Measurements from ENCODE around the gene SRGAP3. TPM values are rescaled to one million over a fixed set of nuclear protein-coding genes. Genes with fewer than 3 reads are reported as not detected.

Gene SRGAP3
- total RNA-seq, 1 experiment from 2014 or later, result 0.69 TPM

DNA sequence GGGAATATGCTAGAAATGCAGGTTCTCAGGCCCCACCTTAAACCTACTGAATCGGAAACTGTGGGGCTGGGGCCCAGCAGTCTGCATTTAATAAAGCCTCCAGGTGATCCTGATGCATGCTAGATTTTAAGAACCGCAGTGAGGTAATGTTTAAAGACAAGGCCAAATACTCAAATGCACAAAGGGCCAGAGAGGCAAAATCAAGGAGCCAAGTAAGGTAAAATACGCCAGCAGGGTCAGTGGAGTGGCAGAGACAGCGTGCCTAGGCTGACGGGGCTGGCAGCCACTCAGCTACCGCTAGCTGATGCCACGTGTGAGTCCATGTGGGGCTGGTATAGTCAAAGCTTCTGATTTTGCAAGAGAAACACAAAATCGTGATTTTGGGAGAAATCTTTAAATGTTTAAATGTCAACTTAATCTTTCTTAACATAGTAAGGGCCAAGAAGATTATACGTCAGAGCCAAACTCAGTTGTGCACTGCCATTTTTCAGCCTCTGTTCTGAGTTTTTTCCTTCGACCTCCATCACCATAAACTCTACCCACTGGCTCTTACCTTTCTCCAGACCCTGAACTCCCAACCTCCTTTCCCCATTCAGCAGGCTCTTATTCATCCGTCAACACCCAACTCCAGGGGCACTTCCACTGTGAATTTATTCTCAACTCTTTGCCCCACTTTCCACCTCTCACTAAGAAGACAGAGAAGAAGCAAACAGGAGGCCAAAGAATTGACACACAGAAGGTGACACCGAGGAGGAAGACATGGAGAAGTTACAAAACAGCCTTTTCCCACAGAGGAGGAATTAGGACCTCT lies 149.5 kb downstream of the SRGAP3 start:
- no peaks in the 10 kb centered on the region for H3K36me3 ChIP-seq (ENCODE audit: insufficient read depth, low read length, poor library complexity, severe bottlenecking)
- no peaks in the 10 kb centered on the region for H3K9me3 ChIP-seq (ENCODE audit: low read depth, low read length, poor library complexity, severe bottlenecking)
- no TSS peak for BruUV-seq (replicated peaks)
- intact Hi-C loops (cut with micrococcal nuclease; ENCODE audit: unreplicated experiment), result no loop called here
- TF ChIP-seq, protein P1, sequence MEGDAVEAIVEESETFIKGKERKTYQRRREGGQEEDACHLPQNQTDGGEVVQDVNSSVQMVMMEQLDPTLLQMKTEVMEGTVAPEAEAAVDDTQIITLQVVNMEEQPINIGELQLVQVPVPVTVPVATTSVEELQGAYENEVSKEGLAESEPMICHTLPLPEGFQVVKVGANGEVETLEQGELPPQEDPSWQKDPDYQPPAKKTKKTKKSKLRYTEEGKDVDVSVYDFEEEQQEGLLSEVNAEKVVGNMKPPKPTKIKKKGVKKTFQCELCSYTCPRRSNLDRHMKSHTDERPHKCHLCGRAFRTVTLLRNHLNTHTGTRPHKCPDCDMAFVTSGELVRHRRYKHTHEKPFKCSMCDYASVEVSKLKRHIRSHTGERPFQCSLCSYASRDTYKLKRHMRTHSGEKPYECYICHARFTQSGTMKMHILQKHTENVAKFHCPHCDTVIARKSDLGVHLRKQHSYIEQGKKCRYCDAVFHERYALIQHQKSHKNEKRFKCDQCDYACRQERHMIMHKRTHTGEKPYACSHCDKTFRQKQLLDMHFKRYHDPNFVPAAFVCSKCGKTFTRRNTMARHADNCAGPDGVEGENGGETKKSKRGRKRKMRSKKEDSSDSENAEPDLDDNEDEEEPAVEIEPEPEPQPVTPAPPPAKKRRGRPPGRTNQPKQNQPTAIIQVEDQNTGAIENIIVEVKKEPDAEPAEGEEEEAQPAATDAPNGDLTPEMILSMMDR (conservative IDR thresholded peaks at IDR 0.05; ENCODE audit: low read depth, low read length), result no peak
- TF ChIP-seq EZH2 (IDR thresholded peaks at IDR 0.05; ENCODE audit: borderline replicate concordance, low read depth, low read length, poor library complexity, severe bottlenecking), result no peak
- no peak for DNase-seq (ENCODE audit: low spot score)
- no peak overlapping the region for H3K4me3 ChIP-seq (ENCODE audit: low read depth, low read length, poor library complexity, severe bottlenecking)
- no peak overlapping the region for H3K27ac ChIP-seq (ENCODE audit: low read depth, low read length, poor library complexity, severe bottlenecking)
- H3K27me3 ChIP-seq (replicated peaks; ENCODE audit: insufficient read depth, low read depth, low read length, poor library complexity), result peaks cover 9% of the 10 kb centered on the region
- POLR2A ChIA-PET (ENCODE audit: low non-redundant PET), result no interaction called here
- CTCF ChIA-PET, result no interaction called here
- no peaks in the 10 kb centered on the region for H3K4me1 ChIP-seq (ENCODE audit: insufficient read depth, low read length, poor library complexity, severe bottlenecking)

DNA sequence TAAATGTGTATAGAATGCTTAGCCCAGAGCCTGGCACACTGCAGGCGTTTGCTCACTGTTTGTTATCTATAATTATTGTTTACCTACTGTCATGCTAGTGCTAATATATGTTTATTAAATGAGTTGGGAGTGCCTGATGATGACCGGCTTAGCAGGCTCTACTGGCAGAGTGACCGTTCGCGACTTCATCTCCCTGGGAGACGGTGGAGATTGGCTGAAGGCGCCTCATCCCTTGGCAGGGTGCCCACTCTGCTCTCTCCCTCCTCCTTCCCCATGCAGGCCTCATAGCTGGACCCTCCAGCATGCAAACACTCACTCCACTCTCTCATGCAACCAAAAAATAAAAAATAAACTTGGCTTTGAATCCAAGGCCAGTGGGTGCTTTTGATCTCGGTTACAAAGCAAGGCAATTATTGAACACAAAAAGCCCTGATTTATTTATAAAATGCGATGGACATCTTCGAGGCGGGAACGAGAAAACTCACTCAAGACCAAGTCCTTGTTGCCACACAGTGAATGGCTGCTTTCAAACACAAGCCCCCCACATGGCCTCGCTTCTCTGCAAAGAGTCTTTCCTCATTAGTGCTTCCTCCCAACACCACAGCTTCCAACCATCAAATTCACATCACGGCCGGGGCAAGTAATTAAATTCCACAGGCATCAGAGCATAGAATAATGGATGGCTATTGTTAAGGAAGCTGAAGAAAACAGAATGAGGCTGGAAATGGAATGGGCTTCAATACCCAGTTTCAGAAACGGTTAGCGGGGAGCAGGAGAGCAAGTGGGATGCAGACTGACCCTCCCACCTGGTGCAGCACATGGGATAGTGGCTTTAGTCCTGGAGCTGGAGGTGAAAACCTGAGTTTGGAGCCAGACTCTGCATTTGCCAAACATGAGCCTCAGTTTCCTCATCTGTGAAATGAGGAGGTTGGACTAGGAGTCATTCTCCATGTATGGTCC lies 150.4 kb downstream of the SRGAP3 start:
- no peaks in the 10 kb centered on the region for H3K9me3 ChIP-seq (ENCODE audit: low read depth, low read length, poor library complexity, severe bottlenecking)
- no TSS peak for BruUV-seq (replicated peaks)
- no peak overlapping the region for H3K4me3 ChIP-seq (ENCODE audit: low read depth, low read length, poor library complexity, severe bottlenecking)
- intact Hi-C loops (cut with micrococcal nuclease; ENCODE audit: unreplicated experiment), result no loop called here
- TF ChIP-seq, protein P1 (conservative IDR thresholded peaks at IDR 0.05; ENCODE audit: low read depth, low read length), result no peak
- no peak for TF ChIP-seq EZH2 (IDR thresholded peaks at IDR 0.05; ENCODE audit: borderline replicate concordance, low read depth, low read length, poor library complexity, severe bottlenecking)
- DNase-seq (ENCODE audit: low spot score), result no peak
- ChIA-PET CTCF (no interaction called here), POLR2A (ENCODE audit: low non-redundant PET) (no interaction called here)
- peaks cover 9% of the 10 kb centered on the region for H3K27me3 ChIP-seq (replicated peaks; ENCODE audit: insufficient read depth, low read depth, low read length, poor library complexity)
- no peak overlapping the region for H3K27ac ChIP-seq (ENCODE audit: low read depth, low read length, poor library complexity, severe bottlenecking)
- no peaks in the 10 kb centered on the region for H3K4me1 ChIP-seq (ENCODE audit: insufficient read depth, low read length, poor library complexity, severe bottlenecking)
- H3K36me3 ChIP-seq (ENCODE audit: insufficient read depth, low read length, poor library complexity, severe bottlenecking), result no peaks in the 10 kb centered on the region

DNA sequence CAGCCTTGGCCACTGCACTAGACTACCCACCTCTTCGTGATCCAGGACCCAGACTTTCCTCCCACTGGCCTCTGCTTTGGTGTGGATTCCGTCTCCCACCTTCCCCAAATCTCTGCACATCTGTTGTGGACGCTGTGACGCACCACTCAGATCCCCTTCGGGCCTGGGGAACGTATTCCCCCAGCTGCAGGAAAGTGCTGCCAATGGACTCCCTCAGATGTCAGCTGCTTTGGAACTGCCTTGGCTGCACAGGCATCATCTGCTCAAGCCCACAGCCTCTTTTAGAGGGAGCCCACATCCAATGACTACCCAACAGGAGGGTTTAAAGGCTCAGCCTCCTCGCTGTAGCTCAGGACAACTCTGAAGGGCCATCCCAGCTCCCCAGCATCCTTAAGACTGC lies 152.0 kb downstream of the SRGAP3 start:
- CTCF ChIA-PET, result no interaction called here
- DNase-seq (ENCODE audit: low spot score), result no peak
- no TSS peak for BruUV-seq (replicated peaks)
- Histone ChIP-seq H3K36me3 (ENCODE audit: insufficient read depth, low read length, poor library complexity, severe bottlenecking) (no peaks in the 10 kb centered on the region), H3K4me1 (ENCODE audit: insufficient read depth, low read length, poor library complexity, severe bottlenecking) (no peaks in the 10 kb centered on the region), H3K27ac (ENCODE audit: low read depth, low read length, poor library complexity, severe bottlenecking) (no peak overlapping the region), H3K9me3 (ENCODE audit: low read depth, low read length, poor library complexity, severe bottlenecking) (no peaks in the 10 kb centered on the region), H3K27me3 (replicated peaks; ENCODE audit: insufficient read depth, low read depth, low read length, poor library complexity) (peaks cover 9% of the 10 kb centered on the region), H3K4me3 (ENCODE audit: low read depth, low read length, poor library complexity, severe bottlenecking) (no peak overlapping the region)
- POLR2A ChIA-PET (ENCODE audit: low non-redundant PET), result no interaction called here
- intact Hi-C loops (cut with micrococcal nuclease; ENCODE audit: unreplicated experiment), result no loop called here
- TF ChIP-seq, protein P1 (conservative IDR thresholded peaks at IDR 0.05; ENCODE audit: low read depth, low read length), result no peak
- no peak for TF ChIP-seq EZH2 (IDR thresholded peaks at IDR 0.05; ENCODE audit: borderline replicate concordance, low read depth, low read length, poor library complexity, severe bottlenecking)

Data from A673 (cell line).